Naive thymus-derived CD8-positive, alpha-beta T cell (primary cell): Measurements from ENCODE around the gene STX4. TPM values are rescaled to one million over a fixed set of nuclear protein-coding genes. Genes with fewer than 3 reads are reported as not detected.
"Not testable (repeated sequence)": the region's sequence is repeated elsewhere in the genome, so short reads cannot be mapped to it uniquely, and the experiment has no call there.

Experiments used
- ATAC-seq, 2 donors: fragments of 150-1000 bp; cut with Tn5 transposase in 1 of 2; sonication (Bioruptor Pico), chemical (Tn5 transposase) in 1 of 2; 1 replicate in 1 of 2; 2 replicates in 1 of 2; pipeline ENCODE4 v1.10.0; 2021; ENCODE audit warnings: mild to moderate bottlenecking in 2 of 2, moderate library complexity in 2 of 2
- POLR2A ChIA-PET: fragments of 350-600 bp; sonication (Branson Sonifier 250); formaldehyde crosslinking; loops from one replicate; lab custom pipeline; 2021; ENCODE audit warnings: antibody characterized with exemption; lab: Charles Lee
- DNase-seq, 10 donors: peaks; one replicate each; pipeline versions ENCODE4 v3.0.0 to v3.0.0-alpha.2; 2020 to 2022
- H3K27ac Mint-ChIP-seq, 10 donors: one replicate each; pipeline ENCODE4 v1.8.0; 2020 to 2022; ENCODE audit warnings: mild to moderate bottlenecking in 10 of 10, mixed read lengths in 10 of 10, moderate library complexity in 4 of 10, inconsistent platforms in 1 of 10
- H3K27me3 Mint-ChIP-seq, 5 donors: one replicate each; pipeline ENCODE4 v1.8.0; 2021 to 2022; ENCODE audit warnings: mixed read lengths in 5 of 5
- H3K36me3 Mint-ChIP-seq, 3 donors: one replicate each; pipeline ENCODE4 v1.8.0; 2020 to 2022; ENCODE audit warnings: mixed read lengths in 3 of 3, mild to moderate bottlenecking in 2 of 3, inconsistent platforms in 1 of 3
- H3K4me1 Mint-ChIP-seq, 4 donors: one replicate each; pipeline ENCODE4 v1.8.0; 2021 to 2022; ENCODE audit warnings: mixed read lengths in 4 of 4
- H3K4me3 Mint-ChIP-seq, 10 donors: one replicate each; pipeline ENCODE4 v1.8.0; 2020 to 2022; ENCODE audit warnings: mild to moderate bottlenecking in 10 of 10, mixed read lengths in 10 of 10, moderate library complexity in 6 of 10, inconsistent platforms in 1 of 10
- H3K9me3 Mint-ChIP-seq, 9 donors: one replicate each; pipeline ENCODE4 v1.8.0; 2020 to 2022; ENCODE audit warnings: mixed read lengths in 9 of 9, mild to moderate bottlenecking in 3 of 9, inconsistent platforms in 1 of 9, moderate library complexity in 1 of 9
- polyA plus RNA-seq, 3 donors: library from polyadenylated mRNA; unstranded; fragments of 300-500 nt; fragmentation: Illumina TruSeq; gene quantifications; one replicate each; pipeline ENCODE4 v1.2.3, GENCODE V29; 2021
- total RNA-seq, 8 experiments: library from RNA in 2 of 8; stranded (reverse) in 2 of 8; gene quantifications; one replicate each; pipeline ENCODE4 v1.2.3 and lab custom pipeline; 2021 to 2026

The STX4 gene
- total and polyA plus RNA-seq, 5 experiments from 2014 or later: 23.2 to 100 (median 31.3) TPM

- ATAC-seq (peak; percentile 81 to 83), DNase-seq (peak; percentile 34 to 84 (median 60))
- H3K27ac Mint-ChIP-seq: peak within 1 kb of the TSS; percentile 11 to 91 (median 80)
- no peaks in the 10 kb centered on the region for H3K36me3 Mint-ChIP-seq
- H3K9me3 Mint-ChIP-seq: no peaks in the 10 kb centered on the region
- H3K27me3 Mint-ChIP-seq: peaks cover 2 to 26% (median 14%) of the 10 kb centered on the region in 5 donors
- POLR2A ChIA-PET: interaction anchor here (0.6 kb wide), 1 partner anchor 863 kb away, joined by 3 read pairs; the partner anchor contains the start of gene ZNF267
- peaks cover 9 to 34% (median 20%) of the 10 kb centered on the region in 4 donors for H3K4me1 Mint-ChIP-seq
- peak within 1 kb of the TSS; percentile 76 to 92 (median 84) for H3K4me3 Mint-ChIP-seq
These were observed 22.6 kb upstream of the STX4 start, which contains the start of gene STX1B for GRCh38 chr16:31010585-31011325. Gene STX1B, minus strand, starts transcription at chr16:31010638. Its CDS starts 242 bp downstream, at chr16:31010396.

GRCh38 chr16:31011815-31012214, 21.5 kb upstream of the STX4 start:
- Mint-ChIP-seq H3K4me3 (peak overlapping the region; percentile 76 to 91 (median 82)), H3K4me1 (peaks cover 9 to 34% (median 20%) of the 10 kb centered on the region in 4 donors), H3K27me3 (peaks cover 3 to 30% (median 14%) of the 10 kb centered on the region in 5 donors), H3K27ac (peak overlapping the region in 3 of 10 donors; percentile 37 to 81 (median 63))
- ATAC-seq, H3K9me3 Mint-ChIP-seq, DNase-seq, H3K36me3 Mint-ChIP-seq: not testable (repeated sequence)
- POLR2A ChIA-PET: interaction anchor here (0.7 kb wide), 1 partner anchor 184 kb away, joined by 3 read pairs; no protein-coding TSS in a partner anchor

GRCh38 chr16:31013292-31013691, 20.1 kb upstream of the STX4 start:
- H3K27ac Mint-ChIP-seq, H3K36me3 Mint-ChIP-seq, H3K9me3 Mint-ChIP-seq, POLR2A ChIA-PET, ATAC-seq, DNase-seq: not testable (repeated sequence)
- H3K4me3 Mint-ChIP-seq: peak overlapping the region in 1 of 10 donors; percentile 42
- peaks cover 3 to 30% (median 14%) of the 10 kb centered on the region in 5 donors for H3K27me3 Mint-ChIP-seq
- peaks cover 9 to 34% (median 20%) of the 10 kb centered on the region in 4 donors for H3K4me1 Mint-ChIP-seq

GRCh38 chr16:31016018-31016417, 17.3 kb upstream of the STX4 start:
- Mint-ChIP-seq H3K27ac (peak overlapping the region in 1 of 10 donors; percentile 15), H3K27me3 (peaks cover 3 to 30% (median 14%) of the 10 kb centered on the region in 5 donors), H3K36me3 (no peaks in the 10 kb centered on the region), H3K9me3 (no peaks in the 10 kb centered on the region), H3K4me3 (no peak overlapping the region), H3K4me1 (peaks cover 4 to 22% (median 10%) of the 10 kb centered on the region in 4 donors)
- DNase-seq: no peak
- POLR2A ChIA-PET: no interaction called here
- ATAC-seq: no peak

GRCh38 chr16:31017756-31018155, 15.6 kb upstream of the STX4 start:
- ATAC-seq, H3K27ac Mint-ChIP-seq, POLR2A ChIA-PET, H3K36me3 Mint-ChIP-seq, H3K4me1 Mint-ChIP-seq, H3K4me3 Mint-ChIP-seq, DNase-seq, H3K9me3 Mint-ChIP-seq: not testable (repeated sequence)
- peaks cover 0 to 26% (median 9%) of the 10 kb centered on the region in 5 donors for H3K27me3 Mint-ChIP-seq

GRCh38 chr16:31020536-31020935, 12.8 kb upstream of the STX4 start:
- Mint-ChIP-seq H3K27ac (no peak overlapping the region), H3K9me3 (no peaks in the 10 kb centered on the region), H3K4me1 (peaks cover 0 to 4% (median 1%) of the 10 kb centered on the region in 4 donors), H3K27me3 (peaks cover 0 to 7% (median 2%) of the 10 kb centered on the region in 5 donors), H3K4me3 (no peak overlapping the region), H3K36me3 (no peaks in the 10 kb centered on the region)
- POLR2A ChIA-PET: interaction anchor here (0.7 kb wide), 1 partner anchor 851 kb away, joined by 3 read pairs; no protein-coding TSS in a partner anchor
- ATAC-seq: no peak
- no peak for DNase-seq

DNA sequence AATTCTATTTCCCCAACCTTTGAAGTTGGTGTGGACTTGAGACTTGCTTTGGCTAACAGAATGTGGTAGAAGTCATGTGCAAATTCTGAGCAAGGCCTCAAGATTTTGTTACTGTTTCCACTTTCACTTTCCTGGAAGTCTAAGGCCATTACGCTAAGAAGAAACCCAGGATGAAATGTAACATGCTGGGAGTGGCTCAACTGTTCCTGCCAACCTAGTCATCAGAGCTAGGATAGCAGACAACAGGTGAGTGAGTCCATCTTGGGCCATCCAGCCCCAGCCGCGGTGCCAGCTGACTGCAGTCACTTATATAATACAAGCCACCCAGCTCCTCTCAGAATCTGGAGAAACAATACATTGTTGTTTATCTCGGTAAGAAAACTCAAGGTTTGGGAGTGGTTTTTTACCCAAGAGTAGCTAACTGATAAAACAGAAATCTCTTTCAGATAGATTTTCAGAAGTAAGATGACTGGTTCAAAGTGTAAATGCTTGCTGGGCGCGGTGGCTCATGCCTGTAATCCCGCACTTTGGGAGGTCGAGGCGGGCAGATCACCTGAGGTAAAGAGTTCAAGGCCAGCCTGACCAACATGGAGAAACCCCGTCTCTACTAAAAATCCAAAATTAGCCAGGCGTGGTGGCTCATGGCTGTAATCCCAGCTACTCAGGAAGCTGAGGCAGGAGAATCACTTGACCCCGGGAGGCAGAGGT, 10.7 kb upstream of the STX4 start:
- Mint-ChIP-seq H3K4me3 (no peak overlapping the region), H3K36me3 (no peaks in the 10 kb centered on the region), H3K9me3 (no peaks in the 10 kb centered on the region), H3K27ac (peak overlapping the region in 2 of 10 donors; percentile 11 to 47), H3K27me3 (no peaks in the 10 kb centered on the region), H3K4me1 (peaks cover 0 to 4% (median 1%) of the 10 kb centered on the region in 4 donors)
- ATAC-seq (no peak), DNase-seq (no peak)
- POLR2A ChIA-PET: no interaction called here

- ATAC-seq (no peak), DNase-seq (no peak)
- H3K27ac Mint-ChIP-seq: no peak overlapping the region
- H3K4me1 Mint-ChIP-seq: peaks cover 0 to 4% (median 1%) of the 10 kb centered on the region in 4 donors
- no peaks in the 10 kb centered on the region for H3K9me3 Mint-ChIP-seq
- H3K36me3 Mint-ChIP-seq: no peaks in the 10 kb centered on the region
- POLR2A ChIA-PET: interaction anchor here (0.8 kb wide), 1 partner anchor 12 kb away, joined by 3 read pairs; no protein-coding TSS in a partner anchor
- no peaks in the 10 kb centered on the region for H3K27me3 Mint-ChIP-seq
- H3K4me3 Mint-ChIP-seq: no peak overlapping the region
These were observed 10.1 kb upstream of the STX4 start for GRCh38 chr16:31023252-31023602.

GRCh38 chr16:31023627-31024226, 9.6 kb upstream of the STX4 start:
- no peaks in the 10 kb centered on the region for H3K9me3 Mint-ChIP-seq
- POLR2A ChIA-PET: interaction anchor here (0.8 kb wide), 1 partner anchor 11 kb away, joined by 3 read pairs; no protein-coding TSS in a partner anchor
- no peaks in the 10 kb centered on the region for H3K27me3 Mint-ChIP-seq
- H3K4me1 Mint-ChIP-seq: peaks cover 0 to 4% (median 1%) of the 10 kb centered on the region in 4 donors
- DNase-seq (no peak), ATAC-seq (no peak)
- H3K4me3 Mint-ChIP-seq: no peak overlapping the region
- H3K36me3 Mint-ChIP-seq: no peaks in the 10 kb centered on the region
- peak overlapping the region in 2 of 10 donors; percentile 9 to 63 for H3K27ac Mint-ChIP-seq

- peak overlapping the region in 2 of 10 donors; percentile 16 to 35 for H3K27ac Mint-ChIP-seq
- no peak overlapping the region for H3K4me3 Mint-ChIP-seq
- POLR2A ChIA-PET: no interaction called here
- DNase-seq (no peak), ATAC-seq (no peak)
- H3K9me3 Mint-ChIP-seq: no peaks in the 10 kb centered on the region
- H3K4me1 Mint-ChIP-seq: peaks cover 0 to 4% (median 1%) of the 10 kb centered on the region in 4 donors
- H3K27me3 Mint-ChIP-seq: no peaks in the 10 kb centered on the region
- no peaks in the 10 kb centered on the region for H3K36me3 Mint-ChIP-seq
These were observed 8.0 kb upstream of the STX4 start for GRCh38 chr16:31025339-31025738.

DNA sequence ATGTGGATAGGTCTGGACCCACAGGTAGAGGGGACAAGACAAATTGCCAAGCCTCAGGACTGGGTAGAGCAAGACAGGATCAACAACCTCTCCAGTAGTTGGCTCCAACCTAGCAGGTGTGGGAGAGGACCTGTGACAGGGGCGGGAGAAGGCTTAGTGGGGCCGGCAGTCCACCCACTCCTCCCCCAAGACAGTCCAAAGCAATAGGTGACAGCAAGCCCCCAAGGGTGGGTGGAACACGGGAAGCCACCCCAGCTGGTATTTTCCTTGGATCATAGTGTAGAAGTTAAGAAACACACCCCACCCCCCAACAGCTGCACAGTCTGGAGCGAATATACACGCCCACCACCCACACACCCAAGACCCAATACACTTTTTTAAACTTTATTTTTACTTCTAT, 4.1 kb upstream of the STX4 start:
- Mint-ChIP-seq H3K9me3 (no peaks in the 10 kb centered on the region), H3K27me3 (peaks cover 0 to 3% (median 0%) of the 10 kb centered on the region in 5 donors), H3K4me1 (peaks cover 9 to 24% (median 18%) of the 10 kb centered on the region in 4 donors), H3K36me3 (peaks cover 0 to 4% (median 0%) of the 10 kb centered on the region in 3 donors), H3K4me3 (no peak overlapping the region), H3K27ac (peak overlapping the region in 2 of 10 donors; percentile 12 to 15)
- POLR2A ChIA-PET: no interaction called here
- ATAC-seq (no peak), DNase-seq (no peak)

DNA sequence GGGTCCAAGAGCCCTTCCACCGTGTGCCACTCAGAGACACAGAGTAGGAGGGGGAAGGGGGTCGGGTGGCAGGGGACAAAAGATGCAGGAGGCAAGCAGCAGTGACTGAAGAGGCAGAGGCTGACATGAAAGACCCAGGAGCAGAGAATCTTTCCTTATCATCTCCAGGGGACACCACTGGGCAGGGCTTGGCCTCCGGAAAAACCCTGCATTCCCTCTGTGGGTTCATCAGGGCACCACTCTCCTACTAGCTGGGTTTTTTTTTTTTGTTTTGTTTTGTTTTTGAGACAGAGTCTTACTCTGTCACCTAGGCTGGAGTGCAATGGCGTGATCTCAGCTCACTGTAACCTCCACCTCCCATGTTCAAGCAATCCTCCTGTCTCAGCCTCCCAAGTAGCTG, 2.1 kb upstream of the STX4 start:
- H3K4me3 Mint-ChIP-seq: peak overlapping the region in 2 of 10 donors; percentile 22 to 39
- peaks cover 12 to 35% (median 32%) of the 10 kb centered on the region in 4 donors for H3K4me1 Mint-ChIP-seq
- H3K36me3 Mint-ChIP-seq: peaks cover 0 to 16% (median 0%) of the 10 kb centered on the region in 3 donors
- peaks cover 0 to 3% (median 0%) of the 10 kb centered on the region in 5 donors for H3K27me3 Mint-ChIP-seq
- ATAC-seq (no peak), DNase-seq (no peak)
- POLR2A ChIA-PET: interaction anchor here (0.6 to 3.6 kb wide), 2 partner anchors 111 to 139 kb away, joined by 4 to 16 read pairs; no protein-coding TSS in a partner anchor
- H3K9me3 Mint-ChIP-seq: no peaks in the 10 kb centered on the region
- H3K27ac Mint-ChIP-seq: peak overlapping the region in 7 of 10 donors; percentile 25 to 99 (median 99)
